ENCODE measurements around the gene BIN2.
"Not testable (repeated sequence)": the region's sequence is repeated elsewhere in the genome, so short reads cannot be mapped to it uniquely, and the experiment has no call there.

BIN2 gene

GRCh38 chr12:51307655-51308593 lies 16.1 kb downstream of the BIN2 start:
- no peak for DNase-seq

- DNase-seq, result no peak
Measured at GRCh38 chr12:51306507-51306906, 17.5 kb downstream of the BIN2 start.

- not testable (repeated sequence) for DNase-seq
Measured at GRCh38 chr12:51300768-51301167, 23.2 kb downstream of the BIN2 start.

- no peak for DNase-seq
Measured at GRCh38 chr12:51295651-51296050, 28.3 kb downstream of the BIN2 start.

- not testable (repeated sequence) for DNase-seq
Measured at GRCh38 chr12:51294097-51294496, 29.9 kb downstream of the BIN2 start.

GRCh38 chr12:51293696-51294095 lies 30.3 kb downstream of the BIN2 start:
- DNase-seq, result no peak

GRCh38 chr12:51291603-51292513 lies 32.1 kb downstream of the BIN2 start:
- not testable (repeated sequence) for DNase-seq

GRCh38 chr12:51285843-51286242 lies 38.1 kb downstream of the BIN2 start:
- no peak for DNase-seq

GRCh38 chr12:51281202-51281924 lies 42.6 kb downstream of the BIN2 start:
- no peak for DNase-seq

GRCh38 chr12:51275088-51275487 lies 48.9 kb downstream of the BIN2 start:
- DNase-seq, result no peak

GRCh38 chr12:51272810-51273209 lies 51.2 kb downstream of the BIN2 start:
- DNase-seq, result not testable (repeated sequence)

GRCh38 chr12:51270951-51271518 lies 52.9 kb downstream of the BIN2 start:
- DNase-seq, result no peak

- no peak for DNase-seq
Measured at GRCh38 chr12:51270067-51270950, 53.7 kb downstream of the BIN2 start, which contains the start of gene SMAGP. SMAGP (minus strand) TSS chr12:51270415; CDS start chr12:51269278, 1,137 bp downstream.

- peak; percentile 26 for DNase-seq
Measured at GRCh38 chr12:51269174-51270066, 54.6 kb downstream of the BIN2 start.

GRCh38 chr12:51265024-51265423 lies 59.0 kb downstream of the BIN2 start:
- DNase-seq, result no peak

GRCh38 chr12:51264297-51264696 lies 59.7 kb downstream of the BIN2 start:
- no peak for DNase-seq

GRCh38 chr12:51263341-51263740 lies 60.6 kb downstream of the BIN2 start:
- no peak for DNase-seq

- DNase-seq, result no peak
Measured at GRCh38 chr12:51262758-51263177, 61.2 kb downstream of the BIN2 start.

- DNase-seq, result not testable (repeated sequence)
Measured at GRCh38 chr12:51259600-51259999, 64.4 kb downstream of the BIN2 start.

- no peak for DNase-seq
Measured at GRCh38 chr12:51254536-51254935, 69.4 kb downstream of the BIN2 start.
